ENCODE measurements around the gene AAR2.

AAR2 gene

DNA sequence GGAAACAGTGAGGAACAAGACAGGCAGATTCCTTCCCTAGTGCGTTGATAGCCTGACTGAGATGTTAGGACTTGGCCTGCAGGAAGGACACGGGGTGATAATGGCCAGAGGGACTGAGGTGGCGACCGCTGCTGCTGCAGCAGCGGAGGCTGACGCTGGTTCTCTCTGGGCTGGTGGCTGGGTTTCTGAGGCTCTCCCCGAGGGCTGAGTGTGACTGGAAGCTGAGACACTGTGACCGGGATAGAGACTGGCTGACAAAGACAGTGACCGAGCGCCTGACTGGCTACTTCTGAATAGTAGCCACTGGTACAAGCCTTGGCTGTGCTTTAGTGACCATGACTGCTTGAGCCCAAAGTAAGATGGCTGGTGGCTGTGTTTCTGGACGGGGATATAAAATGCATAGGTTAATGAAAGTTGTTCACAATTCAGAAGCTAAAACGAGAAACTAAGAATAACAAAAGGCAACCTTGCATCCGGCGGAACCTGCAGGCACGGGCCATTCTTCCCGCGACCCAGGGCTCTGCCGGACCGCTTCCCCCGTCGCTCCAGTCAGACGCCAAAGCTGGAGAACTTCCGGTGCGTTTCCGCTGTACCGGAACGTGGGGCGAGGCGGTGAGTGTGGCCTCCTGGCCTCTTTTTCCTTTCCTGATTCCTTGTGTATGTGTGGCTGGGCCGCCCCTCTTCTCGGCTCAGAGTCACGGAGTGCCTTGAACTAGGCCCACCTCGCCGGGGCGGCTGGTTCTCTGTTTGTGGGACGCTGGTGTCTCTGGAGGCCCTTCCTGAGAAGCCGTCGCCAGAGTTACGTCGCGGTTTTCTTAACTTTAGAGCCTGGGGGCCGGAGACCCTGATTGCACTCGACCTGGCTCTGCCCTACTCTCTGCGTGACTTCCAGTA, at the start of gene AAR2:
AAR2 (plus strand) TSS at position 587 of the 894 bp plus-strand sequence. CDS start 3,391 bp downstream, outside the sequence.
- in situ Hi-C loops (cut with HindIII; ENCODE audit: low sequenced_read_pairs): no loop called here

- in situ Hi-C loops (cut with HindIII; ENCODE audit: low sequenced_read_pairs): no loop called here
Measured at GRCh38 chr20:36193977-36194712, 42.1 kb upstream of the AAR2 start.

- in situ Hi-C loops (cut with HindIII; ENCODE audit: low sequenced_read_pairs): no loop called here
Measured at GRCh38 chr20:36196676-36197075, 39.6 kb upstream of the AAR2 start.

GRCh38 chr20:36197271-36197670, 39.0 kb upstream of the AAR2 start:
- in situ Hi-C loops (cut with HindIII; ENCODE audit: low sequenced_read_pairs): no loop called here

GRCh38 chr20:36199345-36200257, 36.7 kb upstream of the AAR2 start:
- in situ Hi-C loops (cut with HindIII; ENCODE audit: low sequenced_read_pairs): no loop called here

GRCh38 chr20:36200451-36200850, 35.8 kb upstream of the AAR2 start:
- in situ Hi-C loops (cut with HindIII; ENCODE audit: low sequenced_read_pairs): no loop called here

DNA sequence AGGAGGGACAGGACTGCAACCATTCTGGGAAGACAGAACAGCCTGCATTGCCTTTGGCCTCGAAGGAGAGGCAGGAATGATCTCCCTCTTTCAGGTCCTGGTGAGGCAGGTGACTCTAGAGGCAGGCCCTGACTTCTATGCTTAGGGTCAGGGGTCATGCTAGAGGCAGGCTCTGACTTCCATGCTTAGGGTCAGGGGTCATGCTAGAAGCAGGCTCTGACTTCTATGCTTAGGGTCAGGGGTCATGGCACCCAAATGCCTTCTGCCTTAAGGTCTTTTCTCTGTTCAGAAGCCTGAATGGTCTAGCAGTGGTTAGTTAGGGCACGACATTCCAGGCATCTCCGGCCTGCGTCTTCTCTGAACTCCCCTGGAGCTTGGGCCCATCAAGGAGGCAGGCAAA, 35.1 kb upstream of the AAR2 start:
- in situ Hi-C loops (cut with HindIII; ENCODE audit: low sequenced_read_pairs): no loop called here

DNA sequence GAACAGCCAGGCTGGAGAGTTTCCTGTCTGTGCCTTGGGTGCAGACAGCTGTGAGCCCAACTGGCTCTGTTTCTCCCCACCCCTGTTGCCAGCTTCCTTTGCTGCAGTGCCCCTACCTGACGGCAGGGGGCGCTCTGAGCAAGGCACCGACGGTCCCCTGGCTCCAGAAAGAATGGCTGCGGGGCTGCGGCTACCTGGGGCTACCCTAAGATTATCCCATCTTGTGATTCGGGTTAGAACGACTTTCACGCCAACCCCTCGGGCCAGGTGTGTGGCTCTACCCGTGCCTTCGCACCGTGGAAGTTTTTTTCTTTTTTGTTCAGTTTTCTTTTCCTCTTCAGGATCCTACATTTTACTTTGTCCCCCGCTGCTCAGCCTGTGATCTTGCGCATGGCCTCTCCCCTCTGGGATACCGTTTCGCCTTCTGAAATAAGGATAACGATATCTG, 33.4 kb upstream of the AAR2 start:
- in situ Hi-C loops (cut with HindIII; ENCODE audit: low sequenced_read_pairs): no loop called here

DNA sequence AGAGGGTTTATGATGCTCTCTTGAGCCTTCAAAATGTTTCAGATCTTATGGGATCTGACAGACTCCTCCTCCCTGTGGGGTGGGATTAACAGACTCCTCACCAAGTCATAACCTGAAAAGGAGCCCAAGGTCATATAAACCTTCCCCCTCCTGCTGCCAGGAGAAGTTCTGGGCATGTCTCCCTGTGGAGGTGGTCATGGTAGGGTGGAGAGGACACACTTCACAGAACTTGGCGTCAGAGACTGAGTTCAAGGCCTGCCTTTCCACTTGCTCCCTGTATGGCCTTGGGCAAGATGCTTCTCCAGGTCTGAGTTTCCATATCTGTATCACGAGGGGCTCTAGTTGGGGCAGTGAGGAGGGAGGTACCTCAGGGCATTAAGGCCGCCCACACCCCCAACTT, 32.4 kb upstream of the AAR2 start:
- in situ Hi-C loops (cut with HindIII; ENCODE audit: low sequenced_read_pairs): no loop called here

DNA sequence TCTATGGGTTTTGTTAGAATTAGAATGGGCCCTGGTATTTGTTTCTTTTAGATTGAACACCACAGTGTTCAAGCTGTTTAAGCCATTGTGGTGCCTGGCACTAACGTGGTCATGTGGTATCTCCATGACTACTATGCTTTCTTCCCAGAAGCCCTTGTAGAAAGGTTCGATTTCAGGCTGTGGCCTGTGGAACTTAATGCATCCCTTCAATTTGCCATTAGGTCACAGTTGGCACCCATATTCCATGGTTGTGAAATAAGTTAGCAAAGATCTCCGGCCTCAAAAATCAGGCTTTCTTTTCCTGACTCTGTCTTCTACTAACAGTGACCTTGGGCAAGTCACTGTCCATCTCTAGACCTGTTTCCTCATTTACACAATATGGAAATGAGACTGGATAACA, 31.3 kb upstream of the AAR2 start:
- in situ Hi-C loops (cut with HindIII; ENCODE audit: low sequenced_read_pairs): no loop called here

DNA sequence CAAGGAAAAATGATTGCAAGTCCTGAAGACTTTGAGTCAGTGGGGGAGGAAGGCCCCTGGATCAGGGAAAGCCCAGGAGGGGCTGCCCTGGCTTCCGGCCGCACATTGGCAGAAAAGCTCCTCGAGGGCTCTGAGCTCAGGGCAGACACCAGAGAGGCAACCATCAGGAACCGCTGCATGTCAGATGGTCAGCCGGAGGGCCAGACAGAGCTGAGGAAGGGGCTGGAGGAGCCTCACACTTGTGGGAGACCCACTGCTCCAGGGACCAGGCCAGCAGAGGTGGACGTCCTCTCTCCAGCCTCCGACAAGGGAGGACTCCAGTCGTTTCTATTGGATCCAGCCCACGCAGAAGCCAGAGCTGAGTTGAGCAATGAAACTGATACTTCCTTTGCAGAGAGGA, 30.2 kb upstream of the AAR2 start:
- in situ Hi-C loops (cut with HindIII; ENCODE audit: low sequenced_read_pairs): no loop called here

DNA sequence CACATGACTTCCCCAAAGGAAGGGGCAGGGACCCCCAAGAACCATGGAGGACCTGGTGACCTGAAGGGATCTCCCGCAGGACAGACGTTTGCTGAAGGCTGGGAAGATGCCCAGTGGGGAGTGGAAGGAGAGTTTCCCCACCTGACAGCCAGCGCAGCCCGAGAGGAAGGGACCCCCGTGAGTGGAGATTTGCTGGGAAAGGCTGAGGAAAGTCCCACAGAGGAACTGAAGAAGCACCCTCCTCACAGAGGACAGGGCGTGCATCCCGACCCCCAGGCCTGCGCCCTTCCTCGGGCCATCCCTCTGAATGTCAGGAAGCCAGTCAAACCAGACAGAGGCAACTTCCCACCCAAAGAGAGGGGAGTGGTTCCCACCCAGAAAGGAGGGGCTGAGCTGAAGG, 29.6 kb upstream of the AAR2 start:
- in situ Hi-C loops (cut with HindIII; ENCODE audit: low sequenced_read_pairs): no loop called here

GRCh38 chr20:36207602-36208001, 28.7 kb upstream of the AAR2 start:
- in situ Hi-C loops (cut with HindIII; ENCODE audit: low sequenced_read_pairs): no loop called here

- in situ Hi-C loops (cut with HindIII; ENCODE audit: low sequenced_read_pairs): no loop called here
Measured at GRCh38 chr20:36208257-36208656, 28.0 kb upstream of the AAR2 start.

DNA sequence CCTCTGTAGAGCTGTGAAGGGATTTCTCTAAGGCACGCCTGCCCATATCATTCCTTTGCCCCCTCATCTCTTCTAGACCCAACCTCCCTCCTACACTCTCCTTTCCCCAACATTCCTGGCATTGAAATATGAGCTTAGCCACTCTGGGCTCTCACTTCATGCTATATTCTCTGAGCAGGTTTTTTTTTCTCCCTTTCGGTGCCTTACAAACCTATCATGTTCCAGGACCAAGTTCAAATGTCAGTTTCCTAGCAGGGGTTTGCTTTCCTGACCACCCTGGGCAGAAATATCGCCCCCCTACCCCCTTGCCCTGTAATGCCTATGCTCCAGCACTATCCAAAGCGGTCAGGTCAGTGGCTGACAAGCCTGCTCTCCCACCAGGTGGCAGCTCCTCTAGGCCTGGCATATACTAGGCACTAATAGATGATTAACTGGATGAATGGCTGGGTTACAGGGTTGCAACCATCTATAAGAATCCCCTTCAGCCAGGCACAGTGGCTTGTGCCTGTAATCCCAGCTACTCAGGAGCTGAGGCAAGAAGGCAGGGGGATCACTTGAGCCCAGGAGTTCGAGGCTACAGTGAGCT, 25.7 kb upstream of the AAR2 start:
- in situ Hi-C loops (cut with HindIII; ENCODE audit: low sequenced_read_pairs): no loop called here

- in situ Hi-C loops (cut with HindIII; ENCODE audit: low sequenced_read_pairs): no loop called here
Measured at GRCh38 chr20:36213362-36213761, 22.9 kb upstream of the AAR2 start.

DNA sequence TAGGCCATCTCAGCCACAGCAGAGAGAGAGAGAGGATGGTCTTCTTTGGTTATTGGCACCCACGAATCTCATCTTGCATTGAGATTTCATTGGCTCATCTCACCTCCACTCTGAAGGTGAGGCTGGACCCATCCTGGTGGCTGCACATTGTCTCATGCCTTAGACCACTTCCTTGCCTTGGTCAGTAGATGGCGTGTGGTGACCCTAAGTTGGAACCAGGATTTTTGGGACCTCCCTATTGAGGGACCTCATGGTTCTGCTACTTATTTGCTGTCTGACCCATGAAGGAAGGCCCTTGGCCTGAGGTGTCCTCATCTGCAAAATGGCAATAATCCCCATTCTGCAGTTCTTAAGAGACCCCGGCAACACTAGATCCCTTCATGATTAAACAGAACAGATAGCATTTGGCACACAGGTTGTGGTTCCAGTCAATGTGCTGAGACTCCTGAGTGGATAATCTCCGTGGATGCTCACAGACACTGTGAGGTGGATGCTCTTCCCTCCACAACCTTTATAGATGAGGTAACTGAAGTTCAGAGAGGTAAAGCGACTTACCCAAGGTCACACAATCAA, 21.5 kb upstream of the AAR2 start:
- in situ Hi-C loops (cut with HindIII; ENCODE audit: low sequenced_read_pairs): no loop called here

GRCh38 chr20:36215778-36216177, 20.5 kb upstream of the AAR2 start:
- in situ Hi-C loops (cut with HindIII; ENCODE audit: low sequenced_read_pairs): no loop called here

DNA sequence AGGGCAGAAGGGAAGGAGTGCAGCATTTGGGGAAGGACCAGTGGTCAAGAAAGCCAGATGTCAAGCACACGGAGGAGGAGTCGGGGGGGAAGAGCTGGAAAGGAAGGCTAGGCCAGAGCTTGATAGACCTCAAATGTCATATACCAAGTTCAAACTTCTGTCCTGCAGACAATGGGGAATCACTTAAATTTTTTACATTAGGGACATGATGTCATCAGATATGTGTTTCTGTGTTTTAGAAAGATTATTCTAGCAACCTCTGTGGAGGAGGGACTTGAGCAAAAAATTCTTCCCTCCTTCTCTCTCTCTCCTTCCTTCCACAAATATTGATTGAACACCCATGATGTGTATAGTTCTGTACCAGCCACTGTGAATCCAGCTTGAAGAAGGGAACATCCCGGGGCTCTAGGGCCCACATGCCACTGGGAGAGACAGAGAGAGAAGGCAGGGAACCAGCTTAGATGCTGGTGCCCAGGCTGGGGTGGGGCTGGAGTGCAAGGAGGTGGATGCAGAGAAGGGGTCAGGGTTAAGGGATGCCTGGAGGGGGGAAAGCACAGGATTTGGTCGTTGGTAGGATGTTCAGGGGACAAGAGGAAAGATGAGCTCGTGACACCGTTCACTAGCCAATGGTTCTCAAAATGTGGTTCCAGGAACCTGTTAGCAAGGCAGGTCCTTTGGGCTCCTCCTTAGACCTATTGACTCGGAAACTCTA, 19.8 kb upstream of the AAR2 start:
- in situ Hi-C loops (cut with HindIII; ENCODE audit: low sequenced_read_pairs): no loop called here

- in situ Hi-C loops (cut with HindIII; ENCODE audit: low sequenced_read_pairs): no loop called here
Measured at GRCh38 chr20:36217226-36217625, 19.1 kb upstream of the AAR2 start.
